HCT116 (cell line): Measurements from ENCODE around the gene PILRA. TPM values are rescaled to one million over a fixed set of nuclear protein-coding genes. Genes with fewer than 3 reads are reported as not detected.

Experiments
- ATAC-seq: fragments of 200-7000 bp; cut with Tn5 transposase; 2 replicates; pipeline ENCODE4 v1.9.1; 2020; ENCODE audit warnings: mild to moderate bottlenecking, moderate library complexity
- BruUV-seq: library from RNA; stranded (reverse); fragments of 400-500 nt; replicated peaks from 2 replicates; lab custom pipeline; 2021; lab: Mats Ljungman, UMichigan
- CTCF ChIA-PET: fragments of 300-600 bp; sonication (Branson Sonifier 250); formaldehyde crosslinking; loops from one replicate; lab custom pipeline; 2021; ENCODE audit warnings: antibody characterized with exemption; lab: Charles Lee
- POLR2A ChIA-PET: fragments of 300-600, 350-600 bp; sonication (Branson Sonifier 250); formaldehyde crosslinking; loops from one replicate; lab custom pipeline; 2021; ENCODE audit warnings: antibody characterized with exemption; lab: Charles Lee
- RAD21 ChIA-PET, 2 experiments: fragments of 300-600 bp; sonication (Branson Sonifier 250); formaldehyde crosslinking; loops; one replicate each; lab custom pipeline; 2023; ENCODE audit warnings: low total read pairs in 2 of 2; ENCODE audit not compliant: uncharacterized antibody in 2 of 2, unreplicated experiment in 2 of 2, low non-redundant PET in 1 of 2; lab: Charles Lee
- DNase-seq: peaks from one replicate; pipeline ENCODE4 v3.0.0-alpha.2; 2010; ENCODE audit warnings: low read depth, low spot score
- H2AFZ ChIP-seq: fragments of 200-600 bp; shearing (Covaris generic), sonication (generic); 2 replicates; pipeline ENCODE4 v1.6.1; 2017; ENCODE audit warnings: low read depth, mixed run types, mixed read lengths, antibody characterized with exemption, low read length; ENCODE audit not compliant: poor library complexity, severe bottlenecking
- H3K27ac ChIP-seq: 2 replicates; pipeline ENCODE4 v1.5.1; 2012; ENCODE audit warnings: low read depth, low read length
- H3K27me3 ChIP-seq: fragments of 200-600 bp; sonication (generic); 2 replicates; pipeline ENCODE4 v1.6.1; 2016; ENCODE audit warnings: mixed run types, low read length, mixed read lengths; ENCODE audit not compliant: insufficient read depth
- H3K36me3 ChIP-seq, 2 experiments: fragments of 200-500 bp in 1 of 2; fragments of 200-600 bp in 1 of 2; sonication (Bioruptor generic) in 1 of 2; sonication (generic) in 1 of 2; 2 replicates each; pipeline versions ENCODE4 v1.5.1 to v1.6.1; 2014 to 2016; ENCODE audit warnings: low read length in 2 of 2, inconsistent platforms in 1 of 2, mixed read lengths in 1 of 2, mixed run types in 1 of 2; ENCODE audit not compliant: insufficient read depth in 2 of 2, control insufficient read depth in 1 of 2
- H3K4me1 ChIP-seq, 2 experiments: fragments of 200-600 bp in 1 of 2; sonication (generic) in 1 of 2; 2 replicates each; pipeline versions ENCODE4 v1.5.1 to v1.6.1; 2012 to 2017; ENCODE audit warnings: low read length in 2 of 2, inconsistent platforms in 1 of 2, mild to moderate bottlenecking in 1 of 2, mixed read lengths in 1 of 2, mixed run types in 1 of 2, moderate library complexity in 1 of 2; ENCODE audit not compliant: insufficient read depth in 2 of 2, control insufficient read depth in 1 of 2
- H3K4me2 ChIP-seq: fragments of 200-600 bp; sonication (generic); 2 replicates; pipeline ENCODE4 v1.6.1; 2017; ENCODE audit warnings: mixed run types, low read length, mixed read lengths
- H3K4me3 ChIP-seq, 2 experiments: fragments of 200-600 bp in 1 of 2; sonication (generic) in 1 of 2; replicated peaks in 1 of 2; 2 replicates each; pipeline ENCODE4 v1.5.1; 2011 to 2016; ENCODE audit warnings: low read length in 2 of 2, control low read depth in 1 of 2, low read depth in 1 of 2, mild to moderate bottlenecking in 1 of 2, mixed read lengths in 1 of 2, mixed run types in 1 of 2
- H3K79me2 ChIP-seq: fragments of 200-600 bp; sonication (generic); 2 replicates; pipeline ENCODE4 v1.6.1; 2017; ENCODE audit warnings: mild to moderate bottlenecking, mixed run types, low read length, moderate library complexity, mixed read lengths; ENCODE audit not compliant: insufficient read depth
- H3K9ac ChIP-seq: fragments of 200-600 bp; sonication (generic); 2 replicates; pipeline ENCODE4 v1.6.1; 2016; ENCODE audit warnings: low read length, mixed read lengths
- H3K9me2 ChIP-seq: fragments of 200-600 bp; sonication (generic), shearing (Covaris generic); 2 replicates; pipeline ENCODE4 v1.6.1; 2017; ENCODE audit warnings: mixed run types, mild to moderate bottlenecking, moderate library complexity; ENCODE audit not compliant: insufficient read depth
- H3K9me3 ChIP-seq, 2 experiments: fragments of 200-500 bp in 1 of 2; fragments of 200-600 bp in 1 of 2; sonication (Bioruptor generic) in 1 of 2; sonication (generic) in 1 of 2; 2 replicates each; pipeline ENCODE4 v1.6.1; 2014 to 2017; ENCODE audit warnings: low read length in 2 of 2, mixed read lengths in 2 of 2, inconsistent platforms in 1 of 2, low read depth in 1 of 2, mild to moderate bottlenecking in 1 of 2, mixed run types in 1 of 2, moderate library complexity in 1 of 2; ENCODE audit not compliant: control insufficient read depth in 1 of 2, insufficient read depth in 1 of 2
- H4K20me1 ChIP-seq: fragments of 200-600 bp; sonication (generic), shearing (Covaris generic); 2 replicates; pipeline ENCODE4 v1.6.1; 2017; ENCODE audit warnings: mixed run types, mild to moderate bottlenecking, moderate library complexity; ENCODE audit not compliant: insufficient read depth
- ATF3 ChIP-seq: IDR thresholded peaks from 2 replicates; pipeline ENCODE4 v1.6.1; 2012
- CEBPB ChIP-seq: IDR thresholded peaks from 2 replicates; pipeline ENCODE4 v1.6.1; 2012; ENCODE audit warnings: low read depth
- CTCF ChIP-seq, 3 experiments: fragments of 200-600 bp in 1 of 3; sonication (generic) in 1 of 3; IDR thresholded peaks in 2 of 3; conservative IDR thresholded peaks in 1 of 3; 2 replicates each; pipeline ENCODE4 v1.5.1; 2012 to 2017; ENCODE audit warnings: low read depth in 2 of 3, low read length in 2 of 3, antibody characterized with exemption in 1 of 3, borderline replicate concordance in 1 of 3, control low read depth in 1 of 3, mild to moderate bottlenecking in 1 of 3, mixed read lengths in 1 of 3, mixed run types in 1 of 3, moderate library complexity in 1 of 3; ENCODE audit not compliant: insufficient read depth in 1 of 3
- EGR1 ChIP-seq: IDR thresholded peaks from 2 replicates; pipeline ENCODE4 v1.6.1; 2012; ENCODE audit warnings: low read depth
- MAX ChIP-seq: IDR thresholded peaks from 2 replicates; pipeline ENCODE4 v1.6.1; 2012
- POLR2AphosphoS5 ChIP-seq: IDR thresholded peaks from 2 replicates; pipeline ENCODE4 v1.6.1; 2011; ENCODE audit warnings: mild to moderate bottlenecking, low read depth, low read length, moderate library complexity
- REST ChIP-seq: IDR thresholded peaks from 2 replicates; pipeline ENCODE4 v1.6.1; 2012; ENCODE audit warnings: low read depth
- SIN3A ChIP-seq: IDR thresholded peaks from 2 replicates; pipeline ENCODE4 v1.6.1; 2012; ENCODE audit warnings: low read depth
- SRF ChIP-seq: IDR thresholded peaks from 2 replicates; pipeline ENCODE4 v1.6.1; 2012; ENCODE audit warnings: low read depth
- YY1 ChIP-seq: IDR thresholded peaks from 2 replicates; pipeline ENCODE4 v1.6.1; 2011; ENCODE audit warnings: low read length, low read depth, moderate library complexity, mild to moderate bottlenecking; ENCODE audit not compliant: insufficient replicate concordance; ENCODE audit errors: extremely low read depth
- intact Hi-C: fragments of 100-400 bp; cut with micrococcal nuclease; formaldehyde crosslinking; loops from 2 replicates; pipeline ENCODE4 v1.10.0; 2022
- total RNA-seq: library from RNA; stranded (reverse); gene quantifications from one replicate; pipeline ENCODE4 v1.2.1, GENCODE V29; 2021; ENCODE audit not compliant: unreplicated experiment

Gene PILRA
- total RNA-seq, 1 experiment from 2014 or later = 1.8 TPM

GRCh38 chr7:100423315-100423714 lies 50.0 kb downstream of the PILRA start:
- Histone ChIP-seq H3K27me3 (no peaks in the 10 kb centered on the region), H3K9me3 (no peaks in the 10 kb centered on the region), H4K20me1 (no peaks in the 10 kb centered on the region), H3K79me2 (no peaks in the 10 kb centered on the region), H3K36me3 (no peaks in the 10 kb centered on the region), H3K9ac (no peak overlapping the region), H3K27ac (no peak overlapping the region), H3K9me2 (no peaks in the 10 kb centered on the region), H3K4me3 (no peak overlapping the region), H3K4me1 (peaks cover 0 to 10% of the 10 kb centered on the region in 2 experiments; a peak in 1 of 4 replicates), H2AFZ (no peak overlapping the region), H3K4me2 (no peak overlapping the region)
- DNase-seq (no peak), ATAC-seq (no peak)
- BruUV-seq = no TSS peak
- ChIA-PET CTCF (interaction anchor here (1.3 kb wide), 1 partner anchor 16 kb away, joined by 3 read pairs; no protein-coding TSS in a partner anchor), POLR2A (no interaction called here), RAD21 (no interaction called here)
- TF ChIP-seq CTCF (IDR thresholded peaks at IDR 0.05 in 2 of 3, conservative IDR thresholded peaks at IDR 0.05 in 1 of 3; ENCODE audit: borderline replicate concordance in 1 of 3, insufficient read depth in 1 of 3, low read depth in 2 of 3, low read length in 2 of 3) (no peak), CEBPB (no peak), POLR2AphosphoS5 (no peak), SRF (no peak), SIN3A (no peak)
- intact Hi-C loops = no loop called here

GRCh38 chr7:100425347-100425746 lies 52.1 kb downstream of the PILRA start:
- no peak overlapping the region for H3K4me3 ChIP-seq
- no peak overlapping the region for H3K4me2 ChIP-seq
- no peak overlapping the region for H2AFZ ChIP-seq
- BruUV-seq = no TSS peak
- ChIA-PET CTCF (no interaction called here), POLR2A (no interaction called here), RAD21 (no interaction called here)
- H3K79me2 ChIP-seq = peaks cover 8% of the 10 kb centered on the region
- H3K9me3 ChIP-seq = no peaks in the 10 kb centered on the region
- no peak overlapping the region for H3K9ac ChIP-seq
- no peaks in the 10 kb centered on the region for H3K9me2 ChIP-seq
- intact Hi-C loops = no loop called here
- DNase-seq = no peak
- H3K4me1 ChIP-seq = peaks cover 0 to 22% of the 10 kb centered on the region in 2 experiments; a peak in 2 of 4 replicates
- H3K27ac ChIP-seq = no peak overlapping the region
- no peaks in the 10 kb centered on the region for H4K20me1 ChIP-seq
- H3K36me3 ChIP-seq = no peaks in the 10 kb centered on the region
- H3K27me3 ChIP-seq = no peaks in the 10 kb centered on the region
- no peak for ATAC-seq
- no peak for TF ChIP-seq MAX
- TF ChIP-seq POLR2AphosphoS5 = no peak
- TF ChIP-seq SRF = no peak
- TF ChIP-seq YY1 = no peak
- no peak for TF ChIP-seq CTCF (IDR thresholded peaks at IDR 0.05 in 2 of 3, conservative IDR thresholded peaks at IDR 0.05 in 1 of 3; ENCODE audit: borderline replicate concordance in 1 of 3, insufficient read depth in 1 of 3, low read depth in 2 of 3, low read length in 2 of 3)
- TF ChIP-seq ATF3 = no peak
- no peak for TF ChIP-seq REST
- TF ChIP-seq EGR1 = no peak
